ENCODE results near the gene MYOG. TPM values are rescaled to one million over a fixed set of nuclear protein-coding genes. Genes with fewer than 3 reads are reported as not detected.

Gene MYOG
- total RNA-seq, 2 experiments from 2014 or later, result not detected

GRCh38 chr1:203052601-203053000 is 33.2 kb downstream of the MYOG start:
- TF ChIP-seq CTCF (IDR thresholded peaks at IDR 0.05), result no peak
- Mint-ChIP-seq H3K27me3 (peaks cover 4% of the 10 kb centered on the region), H3K9me3 (no peaks in the 10 kb centered on the region), H3K36me3 (ENCODE audit: low read depth) (peaks cover 1% of the 10 kb centered on the region), H3K4me3 (no peak overlapping the region), H3K27ac (no peak overlapping the region), H3K4me1 (ENCODE audit: low read depth) (no peaks in the 10 kb centered on the region)
- POLR2A ChIA-PET, result interaction anchor here (2.0 kb wide), 1 partner anchor 12 kb away, joined by 4 read pairs; no protein-coding TSS in a partner anchor
- ATAC-seq, result no peak
- no peak for DNase-seq
- intact Hi-C loops (cut with micrococcal nuclease), result no loop called here
- CTCF ChIA-PET, result interaction anchor here (0.8 to 4.3 kb wide), 2 partner anchors 13 to 290 kb away, joined by 3 to 30 read pairs; no protein-coding TSS in a partner anchor

GRCh38 chr1:203051841-203052324 is 33.9 kb downstream of the MYOG start:
- ChIA-PET POLR2A (interaction anchor here (2.0 kb wide), 1 partner anchor 12 kb away, joined by 4 read pairs; no protein-coding TSS in a partner anchor), CTCF (interaction anchor here (4.3 kb wide), 1 partner anchor 12 kb away, joined by 30 read pairs; no protein-coding TSS in a partner anchor)
- ATAC-seq (no peak), DNase-seq (no peak)
- peaks cover 4% of the 10 kb centered on the region for H3K27me3 Mint-ChIP-seq
- intact Hi-C loops (cut with micrococcal nuclease), result no loop called here
- peaks cover 1% of the 10 kb centered on the region for H3K36me3 Mint-ChIP-seq (ENCODE audit: low read depth)
- no peak overlapping the region for H3K4me3 Mint-ChIP-seq
- no peak overlapping the region for H3K27ac Mint-ChIP-seq
- no peak for TF ChIP-seq CTCF (IDR thresholded peaks at IDR 0.05)
- H3K9me3 Mint-ChIP-seq, result no peaks in the 10 kb centered on the region
- H3K4me1 Mint-ChIP-seq (ENCODE audit: low read depth), result peaks cover 2% of the 10 kb centered on the region

- intact Hi-C loops (cut with micrococcal nuclease), result no loop called here
- Mint-ChIP-seq H3K4me3 (no peak overlapping the region), H3K36me3 (ENCODE audit: low read depth) (peaks cover 1% of the 10 kb centered on the region)
These were observed 35.0 kb downstream of the MYOG start for GRCh38 chr1:203050826-203051225.

GRCh38 chr1:203049576-203050180 is 36.1 kb downstream of the MYOG start:
- intact Hi-C loops (cut with micrococcal nuclease), result no loop called here
- Mint-ChIP-seq H3K4me1 (ENCODE audit: low read depth) (peaks cover 2% of the 10 kb centered on the region), H3K9me3 (no peaks in the 10 kb centered on the region), H3K27me3 (peaks cover 4% of the 10 kb centered on the region), H3K36me3 (ENCODE audit: low read depth) (peaks cover 8% of the 10 kb centered on the region), H3K27ac (no peak overlapping the region), H3K4me3 (no peak overlapping the region)
- DNase-seq, result no peak
- no peak for TF ChIP-seq CTCF (IDR thresholded peaks at IDR 0.05)
- no peak for ATAC-seq
- CTCF ChIA-PET, result interaction anchor here (4.3 kb wide), 1 partner anchor 10 kb away, joined by 30 read pairs; no protein-coding TSS in a partner anchor
- POLR2A ChIA-PET, result no interaction called here

More at GRCh38 chr1:203050826-203051225, 35.0 kb downstream of the MYOG start:
- ATAC-seq (no peak), DNase-seq (no peak)
- peaks cover 2% of the 10 kb centered on the region for H3K4me1 Mint-ChIP-seq (ENCODE audit: low read depth)
- peaks cover 4% of the 10 kb centered on the region for H3K27me3 Mint-ChIP-seq
- H3K9me3 Mint-ChIP-seq, result no peaks in the 10 kb centered on the region
- ChIA-PET POLR2A (no interaction called here), CTCF (interaction anchor here (4.3 kb wide), 1 partner anchor 11 kb away, joined by 30 read pairs; no protein-coding TSS in a partner anchor)
- no peak overlapping the region for H3K27ac Mint-ChIP-seq
- no peak for TF ChIP-seq CTCF (IDR thresholded peaks at IDR 0.05)

- Mint-ChIP-seq H3K4me1 (ENCODE audit: low read depth) (peaks cover 2% of the 10 kb centered on the region), H3K27me3 (peaks cover 4% of the 10 kb centered on the region), H3K36me3 (ENCODE audit: low read depth) (peaks cover 14% of the 10 kb centered on the region), H3K9me3 (no peaks in the 10 kb centered on the region), H3K27ac (no peak overlapping the region), H3K4me3 (no peak overlapping the region)
- intact Hi-C loops (cut with micrococcal nuclease), result no loop called here
- TF ChIP-seq CTCF (IDR thresholded peaks at IDR 0.05), result no peak
- ATAC-seq (no peak), DNase-seq (no peak)
- ChIA-PET POLR2A (no interaction called here), CTCF (no interaction called here)
These were observed 36.7 kb downstream of the MYOG start for GRCh38 chr1:203049077-203049476.
